ENCODE data around the gene DCXR.

DCXR gene

GRCh38 chr17:82062984-82063368 lies 25.5 kb upstream of the DCXR start:
- no peak overlapping the region for H3K4me3 ChIP-seq (replicated peaks; ENCODE audit: low read depth, low read length)
- no peak for DNase-seq (ENCODE audit: extremely low read depth, low read depth)
- no peak for TF ChIP-seq CTCF (IDR thresholded peaks at IDR 0.05; ENCODE audit: low read depth, low read length, missing control alignments)

- no peak for TF ChIP-seq CTCF (IDR thresholded peaks at IDR 0.05; ENCODE audit: low read depth, low read length, missing control alignments)
- DNase-seq (ENCODE audit: extremely low read depth, low read depth), result no peak
- H3K4me3 ChIP-seq (replicated peaks; ENCODE audit: low read depth, low read length), result no peak overlapping the region
Measured at GRCh38 chr17:82062076-82062983, 24.8 kb upstream of the DCXR start.

GRCh38 chr17:82061047-82061925 lies 23.8 kb upstream of the DCXR start:
- no peak for DNase-seq (ENCODE audit: extremely low read depth, low read depth)
- no peak for TF ChIP-seq CTCF (IDR thresholded peaks at IDR 0.05; ENCODE audit: low read depth, low read length, missing control alignments)
- no peak overlapping the region for H3K4me3 ChIP-seq (replicated peaks; ENCODE audit: low read depth, low read length)

- no peak overlapping the region for H3K4me3 ChIP-seq (replicated peaks; ENCODE audit: low read depth, low read length)
- no peak for TF ChIP-seq CTCF (IDR thresholded peaks at IDR 0.05; ENCODE audit: low read depth, low read length, missing control alignments)
- no peak for DNase-seq (ENCODE audit: extremely low read depth, low read depth)
Measured at GRCh38 chr17:82060614-82061013, 23.1 kb upstream of the DCXR start.

GRCh38 chr17:82060001-82060380 lies 22.5 kb upstream of the DCXR start:
- no peak for DNase-seq (ENCODE audit: extremely low read depth, low read depth)
- H3K4me3 ChIP-seq (replicated peaks; ENCODE audit: low read depth, low read length), result no peak overlapping the region
- TF ChIP-seq CTCF (IDR thresholded peaks at IDR 0.05; ENCODE audit: low read depth, low read length, missing control alignments), result no peak

GRCh38 chr17:82059272-82060000 lies 21.9 kb upstream of the DCXR start:
- DNase-seq (ENCODE audit: extremely low read depth, low read depth), result no peak
- H3K4me3 ChIP-seq (replicated peaks; ENCODE audit: low read depth, low read length), result no peak overlapping the region
- no peak for TF ChIP-seq CTCF (IDR thresholded peaks at IDR 0.05; ENCODE audit: low read depth, low read length, missing control alignments)
